ENCODE results near the gene ASTN2.

GRCh38 chr9:116819116-116819515 lies 595.7 kb downstream of the ASTN2 start:
- no peak for TF ChIP-seq CTCF (IDR thresholded peaks at IDR 0.05; ENCODE audit: low read depth, low read length)
- no peak for TF ChIP-seq POLR2A (IDR thresholded peaks at IDR 0.05; ENCODE audit: extremely low read depth, insufficient read length)
- TF ChIP-seq MAX (IDR thresholded peaks at IDR 0.05; ENCODE audit: low read depth, low read length), result no peak
- TF ChIP-seq MYC (IDR thresholded peaks at IDR 0.05; ENCODE audit: low read depth, low read length), result no peak
